Liver (tissue), 9 donors: ENCODE results near the gene CLIC2. TPM values are rescaled to one million over a fixed set of nuclear protein-coding genes. Genes with fewer than 3 reads are reported as not detected.
"Not testable (repeated sequence)": the region's sequence is repeated elsewhere in the genome, so short reads cannot be mapped to it uniquely, and the experiment has no call there.

Experiments
- DNase-seq: peaks from one replicate; pipeline ENCODE4 v3.0.0-alpha.2; 2017; ENCODE audit warnings: low spot score
- H3K27ac ChIP-seq, 2 donors: one replicate each; pipeline ENCODE4 v1.7.0; 2013; ENCODE audit warnings: inconsistent platforms in 2 of 2, low read length in 2 of 2, control low read depth in 1 of 2, low read depth in 1 of 2, mild to moderate bottlenecking in 1 of 2
- H3K27me3 ChIP-seq, 4 donors: one replicate each; pipeline versions ENCODE4 v1.6.1 to v1.7.0; 2013; ENCODE audit warnings: low read length in 3 of 4, inconsistent platforms in 1 of 4, mild to moderate bottlenecking in 1 of 4, moderate library complexity in 1 of 4; ENCODE audit not compliant: control insufficient read depth in 4 of 4, insufficient read depth in 4 of 4
- H3K36me3 ChIP-seq, 4 donors: one replicate each; pipeline versions ENCODE4 v1.6.1 to v1.7.0; 2013; ENCODE audit warnings: low read length in 3 of 4, mild to moderate bottlenecking in 3 of 4, low read depth in 1 of 4, moderate library complexity in 1 of 4; ENCODE audit not compliant: control insufficient read depth in 4 of 4, insufficient read depth in 3 of 4
- H3K4me1 ChIP-seq, 4 donors: one replicate each; pipeline versions ENCODE4 v1.6.1 to v1.7.0; 2013; ENCODE audit warnings: low read length in 3 of 4, mild to moderate bottlenecking in 3 of 4, moderate library complexity in 1 of 4; ENCODE audit not compliant: control insufficient read depth in 4 of 4, insufficient read depth in 4 of 4
- H3K4me3 ChIP-seq, 3 donors: one replicate each; pipeline versions ENCODE4 v1.6.1 to v1.7.0; 2013; ENCODE audit warnings: low read length in 3 of 3, control low read depth in 1 of 3, low read depth in 1 of 3, mild to moderate bottlenecking in 1 of 3
- H3K9ac ChIP-seq, 2 donors: one replicate each; pipeline ENCODE4 v1.7.0; 2013; ENCODE audit warnings: low read length in 2 of 2, mild to moderate bottlenecking in 2 of 2, moderate library complexity in 2 of 2, control low read depth in 1 of 2, low read depth in 1 of 2
- H3K9me3 ChIP-seq, 4 donors: one replicate each; pipeline versions ENCODE4 v1.6.1 to v1.7.0; 2013; ENCODE audit warnings: low read length in 3 of 4; ENCODE audit not compliant: control insufficient read depth in 4 of 4
- CTCF ChIP-seq: fragments of 150-350 bp; IDR thresholded peaks from 2 replicates; pipeline ENCODE4 v1.5.1; 2017; ENCODE audit warnings: improper control_type of control experiment, low read depth, low read length; ENCODE audit not compliant: missing input control
- EGR1 ChIP-seq, 2 donors: IDR thresholded peaks; 2 replicates each; pipeline ENCODE4 v1.6.1; 2016 to 2018; ENCODE audit warnings: antibody characterized with exemption in 2 of 2, low read depth in 2 of 2
- FOXA1 ChIP-seq: IDR thresholded peaks from 2 replicates; pipeline ENCODE4 v1.6.1; 2016; ENCODE audit warnings: antibody characterized with exemption
- FOXA2 ChIP-seq: IDR thresholded peaks from 2 replicates; pipeline ENCODE4 v1.6.1; 2016; ENCODE audit warnings: antibody characterized with exemption
- HNF4G ChIP-seq: IDR thresholded peaks from 2 replicates; pipeline ENCODE4 v1.6.1; 2016; ENCODE audit warnings: antibody characterized with exemption
- JUND ChIP-seq, 2 donors: IDR thresholded peaks; 2 replicates each; pipeline ENCODE4 v1.6.1; 2016; ENCODE audit warnings: antibody characterized with exemption in 2 of 2
- NR2F2 ChIP-seq: IDR thresholded peaks from 2 replicates; pipeline ENCODE4 v1.6.1; 2016; ENCODE audit warnings: antibody characterized with exemption
- RAD21 ChIP-seq, 2 donors: IDR thresholded peaks; 2 replicates each; pipeline ENCODE4 v1.6.1; 2016; ENCODE audit warnings: antibody characterized with exemption in 2 of 2, mild to moderate bottlenecking in 2 of 2
- RXRA ChIP-seq, 2 donors: IDR thresholded peaks; 2 replicates each; pipeline ENCODE4 v1.6.1; 2017 to 2018; ENCODE audit warnings: antibody characterized with exemption in 2 of 2, mild to moderate bottlenecking in 1 of 2
- TAF1 ChIP-seq: conservative IDR thresholded peaks from 2 replicates; pipeline ENCODE4 v1.6.1; 2016; ENCODE audit warnings: antibody characterized with exemption, mild to moderate bottlenecking
- WGBS: extraction: QIAGEN DNeasy Blood & Tissue Kit; methylation state at CpG from one replicate; pipeline ENCODE4 v1.1.7; 2013; 5-methylcytosine and 5-hydroxymethylcytosine counted together
- polyA plus RNA-seq, 2 donors: library from polyadenylated mRNA; stranded (reverse) in 1 of 2; unstranded in 1 of 2; fragments of 200-250 nt in 1 of 2; fragments of >200 nt in 1 of 2; fragmentation: Nextera tagmentation in 1 of 2; extraction: Ambion mirVana in 1 of 2; gene quantifications; one replicate each; pipeline versions ENCODE4 v1.2.1 to v1.2.3, GENCODE V29; 2013 to 2015
- total RNA-seq, 2 donors: library from RNA; depleted of rRNA; stranded (reverse); fragments of >200 nt; gene quantifications; one replicate each; pipeline ENCODE4 v1.2.3, GENCODE V29; 2014
- TF ChIP-seq, protein P1 (sequence below): IDR thresholded peaks from 2 replicates; pipeline ENCODE4 v1.6.1; 2016; ENCODE audit warnings: antibody characterized with exemption
- donor health status: healthy.
- donor health status: healthy.
- donor health status: healthy.
- donor health status: healthy.
- donor health status: healthy.

Gene CLIC2
- total and polyA plus RNA-seq, 4 donors = 2.0 to 15.5 (median 3.3) TPM

- WGBS = 93% methylated on average over 1 of the region's 1 CpG
- Histone ChIP-seq H3K9ac (no peak overlapping the region), H3K36me3 (no peaks in the 10 kb centered on the region), H3K9me3 (no peaks in the 10 kb centered on the region), H3K27ac (no peak overlapping the region), H3K27me3 (peaks cover 0 to 2% (median 0%) of the 10 kb centered on the region in 4 donors), H3K4me3 (no peak overlapping the region), H3K4me1 (no peaks in the 10 kb centered on the region)
- no peak for TF ChIP-seq HNF4G
- TF ChIP-seq NR2F2 = no peak
- no peak for TF ChIP-seq FOXA1
- no peak for DNase-seq
Observed at GRCh38 chrX:155270969-155271368, 63.4 kb downstream of the CLIC2 start.

- 84% methylated on average over 1 of the region's 1 CpG for WGBS
Observed at GRCh38 chrX:155267995-155268394, 66.4 kb downstream of the CLIC2 start.

DNA sequence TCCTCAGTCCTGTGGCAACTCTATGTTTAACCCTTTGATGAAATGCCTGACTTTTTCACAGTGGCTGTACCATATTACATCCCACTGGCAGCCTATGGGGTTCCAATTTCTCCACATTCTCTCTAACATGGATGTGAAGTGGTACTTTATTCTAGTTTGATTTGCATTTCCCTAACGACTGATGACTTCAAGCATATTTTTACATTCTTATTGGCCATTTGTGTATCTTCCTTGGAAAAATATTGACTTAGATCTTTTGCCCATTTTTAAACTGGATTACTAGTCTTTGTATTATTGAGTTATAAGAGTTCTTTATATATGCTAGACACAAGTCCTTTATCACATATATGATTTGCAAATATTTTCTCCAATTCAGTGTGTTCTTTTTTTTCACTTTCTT, 68.0 kb downstream of the CLIC2 start:
- Histone ChIP-seq H3K36me3 (no peaks in the 10 kb centered on the region), H3K9me3 (no peaks in the 10 kb centered on the region), H3K9ac (no peak overlapping the region), H3K27ac (no peak overlapping the region), H3K4me1 (no peaks in the 10 kb centered on the region), H3K27me3 (peaks cover 0 to 2% (median 0%) of the 10 kb centered on the region in 4 donors), H3K4me3 (no peak overlapping the region)
- no peak for DNase-seq
- 80% methylated on average over 1 of the region's 1 CpG for WGBS
- TF ChIP-seq FOXA1 = no peak
- TF ChIP-seq JUND (IDR thresholded peaks at IDR 0.05) = no peak
- TF ChIP-seq, protein P1, sequence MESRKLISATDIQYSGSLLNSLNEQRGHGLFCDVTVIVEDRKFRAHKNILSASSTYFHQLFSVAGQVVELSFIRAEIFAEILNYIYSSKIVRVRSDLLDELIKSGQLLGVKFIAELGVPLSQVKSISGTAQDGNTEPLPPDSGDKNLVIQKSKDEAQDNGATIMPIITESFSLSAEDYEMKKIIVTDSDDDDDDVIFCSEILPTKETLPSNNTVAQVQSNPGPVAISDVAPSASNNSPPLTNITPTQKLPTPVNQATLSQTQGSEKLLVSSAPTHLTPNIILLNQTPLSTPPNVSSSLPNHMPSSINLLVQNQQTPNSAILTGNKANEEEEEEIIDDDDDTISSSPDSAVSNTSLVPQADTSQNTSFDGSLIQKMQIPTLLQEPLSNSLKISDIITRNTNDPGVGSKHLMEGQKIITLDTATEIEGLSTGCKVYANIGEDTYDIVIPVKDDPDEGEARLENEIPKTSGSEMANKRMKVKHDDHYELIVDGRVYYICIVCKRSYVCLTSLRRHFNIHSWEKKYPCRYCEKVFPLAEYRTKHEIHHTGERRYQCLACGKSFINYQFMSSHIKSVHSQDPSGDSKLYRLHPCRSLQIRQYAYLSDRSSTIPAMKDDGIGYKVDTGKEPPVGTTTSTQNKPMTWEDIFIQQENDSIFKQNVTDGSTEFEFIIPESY = no peak
- no peak for TF ChIP-seq TAF1
- no peak for TF ChIP-seq RAD21 (IDR thresholded peaks at IDR 0.05)
- TF ChIP-seq CTCF = no peak
- TF ChIP-seq EGR1 (IDR thresholded peaks at IDR 0.05; ENCODE audit: low read depth in 2 of 2) = no peak
- no peak for TF ChIP-seq HNF4G
- TF ChIP-seq RXRA (IDR thresholded peaks at IDR 0.05) = no peak
- TF ChIP-seq FOXA2 = no peak

More at GRCh38 chrX:155267995-155268394, 66.4 kb downstream of the CLIC2 start:
- not testable (repeated sequence) for H3K9me3 ChIP-seq, H3K4me1 ChIP-seq, DNase-seq, H3K27me3 ChIP-seq, H3K9ac ChIP-seq, H3K27ac ChIP-seq, H3K4me3 ChIP-seq, H3K36me3 ChIP-seq
